ENCODE data around the gene ENTHD1.

- TF ChIP-seq CTCF (IDR thresholded peaks at IDR 0.05; ENCODE audit: low read length) (no peak), EZH2 (optimal IDR thresholded peaks at IDR 0.05; ENCODE audit: low read depth, low read length) (no peak), EZH2phosphoT487 (IDR thresholded peaks at IDR 0.05; ENCODE audit: low read length) (no peak)
These were observed 12.6 kb upstream of the ENTHD1 start for GRCh38 chr22:39906207-39906606.
